ENCODE results near the gene GALK1.

- no peak for TF ChIP-seq POLR2AphosphoS5 (IDR thresholded peaks at IDR 0.05)
- no peak for TF ChIP-seq POLR2A (IDR thresholded peaks at IDR 0.05)
Observed at GRCh38 chr17:75763613-75764416, 1.2 kb downstream of the GALK1 start.

Measured in transverse colon (tissue), 3 donors.